SK-N-DZ (cell line): ENCODE results near the gene SLC25A5. TPM values are rescaled to one million over a fixed set of nuclear protein-coding genes. Genes with fewer than 3 reads are reported as not detected.
"Not testable (repeated sequence)": the region's sequence is repeated elsewhere in the genome, so short reads cannot be mapped to it uniquely, and the experiment has no call there.

Source experiments
- DNase-seq: peaks from one replicate; pipeline ENCODE4 v3.0.0-alpha.2; 2015; ENCODE audit warnings: low spot score
- polyA plus RNA-seq, 2 experiments: library from polyadenylated mRNA; depleted of rRNA; stranded (reverse); fragments of >200 nt; gene quantifications; 2 replicates each; pipeline ENCODE4 v1.2.3, GENCODE V29; 2014

The SLC25A5 gene
- polyA plus RNA-seq (2014; cell fraction: cytosol; rRNA removed): 165 and 166 TPM in 2 replicates
- polyA plus RNA-seq (2014; cell fraction: nucleus; rRNA removed): 71.5 and 97.5 TPM in 2 replicates

- peak; percentile 76 for DNase-seq
These were observed at the start of gene SLC25A5 for GRCh38 chrX:119467842-119468550. TSS of gene SLC25A5 (plus strand) at chrX:119468444. CDS start at chrX:119468516, 72 bp downstream.

- DNase-seq: no peak
These were observed 49.1 kb upstream of the SLC25A5 start for GRCh38 chrX:119419146-119419545.

GRCh38 chrX:119419898-119420297 is 48.3 kb upstream of the SLC25A5 start:
- no peak for DNase-seq

- no peak for DNase-seq
These were observed 47.1 kb upstream of the SLC25A5 start for GRCh38 chrX:119421016-119421705.

GRCh38 chrX:119423631-119424030 is 44.6 kb upstream of the SLC25A5 start:
- no peak for DNase-seq

- no peak for DNase-seq
These were observed 43.2 kb upstream of the SLC25A5 start for GRCh38 chrX:119424999-119425398.

GRCh38 chrX:119427024-119427794 is 41.0 kb upstream of the SLC25A5 start:
- no peak for DNase-seq

GRCh38 chrX:119427795-119428185 is 40.5 kb upstream of the SLC25A5 start:
- DNase-seq: no peak

- DNase-seq: no peak
These were observed 38.8 kb upstream of the SLC25A5 start for GRCh38 chrX:119429471-119429870.

- DNase-seq: not testable (repeated sequence)
These were observed 26.9 kb upstream of the SLC25A5 start for GRCh38 chrX:119441295-119441694.

- DNase-seq: no peak
These were observed 26.0 kb upstream of the SLC25A5 start for GRCh38 chrX:119442286-119442685.

GRCh38 chrX:119453202-119453601 is 15.0 kb upstream of the SLC25A5 start:
- no peak for DNase-seq

- no peak for DNase-seq
These were observed 13.0 kb upstream of the SLC25A5 start for GRCh38 chrX:119455264-119455663.

GRCh38 chrX:119459181-119459580 is 9.1 kb upstream of the SLC25A5 start:
- no peak for DNase-seq

GRCh38 chrX:119465555-119465954 is 2.7 kb upstream of the SLC25A5 start:
- DNase-seq: no peak

GRCh38 chrX:119466970-119467369 is 1.3 kb upstream of the SLC25A5 start:
- no peak for DNase-seq

- no peak for DNase-seq
These were observed 811 bp upstream of the SLC25A5 start for GRCh38 chrX:119467433-119467832.

- DNase-seq: peak; percentile 75
These were observed 488 bp downstream of the SLC25A5 start for GRCh38 chrX:119468551-119469312.

GRCh38 chrX:119469313-119469635 is 1.0 kb downstream of the SLC25A5 start:
- DNase-seq: no peak

- no peak for DNase-seq
These were observed 6.6 kb downstream of the SLC25A5 start for GRCh38 chrX:119474615-119475388.
